GM10248 (cell line): ENCODE results near the gene KIAA0825.

Source experiments
- CTCF ChIA-PET: fragments of 300-600 bp; sonication (Branson Sonifier 250); formaldehyde crosslinking; extraction: SDS; loops from one replicate; lab custom pipeline; 2021; ENCODE audit warnings: antibody characterized with exemption; lab: Yijun Ruan, JAX
- POLR2A ChIA-PET: fragments of 350-650 bp; sonication (Branson Sonifier 250); formaldehyde crosslinking; extraction: SDS; loops from one replicate; lab custom pipeline; 2020; ENCODE audit warnings: antibody characterized with exemption; lab: Yijun Ruan, JAX
- DNase-seq: peaks from one replicate; pipeline ENCODE4 v3.0.0; 2012; ENCODE audit errors: extremely low spot score
- CTCF ChIP-seq: IDR thresholded peaks from 2 replicates; pipeline ENCODE4 v1.5.1; 2012; ENCODE audit warnings: mild to moderate bottlenecking, low read depth; ENCODE audit errors: extremely low read depth, missing control alignments, control extremely low read depth

Gene KIAA0825

GRCh38 chr5:94209272-94209671, 409.1 kb downstream of the KIAA0825 start:
- DNase-seq, result no peak
- no peak for TF ChIP-seq CTCF
- POLR2A ChIA-PET, result no interaction called here
- CTCF ChIA-PET, result interaction anchor here (1.4 kb wide), 1 partner anchor 17 kb away, joined by 5 read pairs; no protein-coding TSS in a partner anchor

- TF ChIP-seq CTCF, result no peak
- DNase-seq, result no peak
- ChIA-PET POLR2A (no interaction called here), CTCF (interaction anchor here (1.7 kb wide), 1 partner anchor 18 kb away, joined by 5 read pairs; no protein-coding TSS in a partner anchor)
Observed at GRCh38 chr5:94199566-94199965, 418.8 kb downstream of the KIAA0825 start.

GRCh38 chr5:94197970-94198369, 420.4 kb downstream of the KIAA0825 start:
- CTCF ChIA-PET, result no interaction called here
- POLR2A ChIA-PET, result no interaction called here
- TF ChIP-seq CTCF, result no peak
- DNase-seq, result no peak

GRCh38 chr5:94196953-94197352, 421.5 kb downstream of the KIAA0825 start:
- DNase-seq, result no peak
- ChIA-PET POLR2A (no interaction called here), CTCF (interaction anchor here (1.7 kb wide), 1 partner anchor 16 kb away, joined by 3 read pairs; no protein-coding TSS in a partner anchor)
- no peak for TF ChIP-seq CTCF

GRCh38 chr5:94192658-94193391, 425.6 kb downstream of the KIAA0825 start:
- TF ChIP-seq CTCF, result no peak
- DNase-seq, result peak; percentile 6
- ChIA-PET CTCF (interaction anchor here (1.1 to 4.7 kb wide), 5 partner anchors 11 to 43 kb away, joined by 3 to 23 read pairs (median 3); no protein-coding TSS in a partner anchor), POLR2A (no interaction called here)

GRCh38 chr5:94191604-94192003, 426.8 kb downstream of the KIAA0825 start:
- POLR2A ChIA-PET, result no interaction called here
- CTCF ChIA-PET, result interaction anchor here (1.6 to 4.7 kb wide), 4 partner anchors 9 to 18 kb away, joined by 3 to 23 read pairs (median 5); no protein-coding TSS in a partner anchor
- TF ChIP-seq CTCF, result no peak
- DNase-seq, result no peak
